ENCODE results near the gene EIF4G3. TPM values are rescaled to one million over a fixed set of nuclear protein-coding genes. Genes with fewer than 3 reads are reported as not detected.

The EIF4G3 gene
- total and polyA plus RNA-seq, 9 of the 15 experiments (the other 6 are each of a cell fraction or from before 2014, with no cell fraction given), result 6.7 to 40.5 (median 32.1) TPM

DNA sequence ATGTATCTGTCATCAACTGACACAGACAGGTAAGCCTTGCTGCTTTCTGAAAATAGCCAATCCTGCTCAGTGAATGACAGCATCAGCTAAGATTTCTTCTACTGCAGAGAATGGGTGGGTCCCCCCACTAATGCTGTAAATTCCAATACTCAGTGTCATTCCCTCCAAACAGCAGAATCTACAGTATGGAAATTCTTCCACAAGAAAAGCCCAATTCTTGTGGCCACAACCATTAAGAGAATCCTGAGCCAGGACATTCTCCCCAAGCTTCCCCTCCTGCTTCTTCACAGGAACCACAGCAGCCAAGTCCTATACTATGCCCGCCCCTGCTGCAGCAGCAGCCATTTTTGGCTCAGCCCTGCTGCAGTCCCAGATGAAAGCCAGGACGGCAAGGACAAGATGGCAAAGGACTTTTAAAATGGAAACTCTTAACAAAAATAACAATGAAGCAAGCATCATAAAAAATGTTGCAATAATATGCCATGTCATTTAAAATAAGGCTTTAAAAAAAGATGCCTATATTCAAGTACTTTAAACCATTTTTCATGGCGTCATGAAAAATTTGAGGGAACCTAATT, 26.8 kb downstream of the EIF4G3 start:
- in situ Hi-C loops (cut with MboI) (no loop called here), intact Hi-C loops (cut with micrococcal nuclease) (no loop called here)
- no peak overlapping the region for H3K4me2 ChIP-seq (ENCODE audit: insufficient read depth, low read length)
- H3K27me3 ChIP-seq (ENCODE audit: control insufficient read depth in 2 of 2, insufficient read depth in 2 of 2, low read length in 2 of 2), result no peaks in the 10 kb centered on the region
- WGBS (ENCODE audit: insufficient coverage, low coverage, missing lambda C conversion rate), result 93% methylated on average over 3 of the region's 3 CpGs
- H3K9me3 ChIP-seq (replicated peaks; ENCODE audit: control insufficient read depth, insufficient read depth, low read depth, low read length), result no peaks in the 10 kb centered on the region
- no TSS peak for BruUV-seq (replicated peaks)
- no peak overlapping the region for H2AFZ ChIP-seq (ENCODE audit: low read depth, low read length)
- no peak overlapping the region for H3K27ac ChIP-seq (ENCODE audit: extremely low read depth, low read depth, low read length)
- peaks cover 10% of the 10 kb centered on the region; the same call in 2 of the 3 replicates for H3K79me2 ChIP-seq (ENCODE audit: control insufficient read depth, insufficient read depth, low read length)
- H3K9me1 ChIP-seq (ENCODE audit: control insufficient read depth, insufficient read depth, low read length), result no peaks in the 10 kb centered on the region
- TF ChIP-seq CEBPB (tag; IDR thresholded peaks at IDR 0.05), result peak; percentile 63
- no peak for TF ChIP-seq POU5F1 (IDR thresholded peaks at IDR 0.05; ENCODE audit: borderline replicate concordance, low read depth, low read length, partially characterized antibody)
- no peak for TF ChIP-seq CEBPG (CRISPR knock-in tag; IDR thresholded peaks at IDR 0.05)
- peak in 1 of 2 experiments; percentile 47; a peak in 2 of 4 replicates for TF ChIP-seq CEBPG (tag; conservative IDR thresholded peaks at IDR 0.05 in 1 of 2, IDR thresholded peaks at IDR 0.05 in 1 of 2)
- no peak for TF ChIP-seq SLC30A9 (CRISPR knock-in tag; IDR thresholded peaks at IDR 0.05)
- TF ChIP-seq YY1 (IDR thresholded peaks at IDR 0.05; ENCODE audit: borderline replicate concordance in 1 of 3, control insufficient read depth in 1 of 3, extremely low read depth in 1 of 3, insufficient read depth in 3 of 3, insufficient read length in 1 of 3, insufficient replicate concordance in 2 of 3, low read depth in 1 of 3, low read length in 2 of 3), result peak in 1 of 3 experiments; percentile 38
- TF ChIP-seq MEIS2 (IDR thresholded peaks at IDR 0.05; ENCODE audit: partially characterized antibody), result no peak
- TF ChIP-seq NCOA1 (IDR thresholded peaks at IDR 0.05; ENCODE audit: low read depth), result no peak
- 0 out of 2 replicates have a peak, but pooled peaks have one; percentile 9 for TF ChIP-seq MAFG (tag; conservative IDR thresholded peaks at IDR 0.05)
- TF ChIP-seq PPARD (CRISPR knock-in tag; IDR thresholded peaks at IDR 0.05), result no peak
- no peak for TF ChIP-seq ZNF699 (CRISPR knock-in tag; IDR thresholded peaks at IDR 0.05; ENCODE audit: insufficient replicate concordance)
- DNase-seq (ENCODE audit: extremely low read depth in 1 of 4, low spot score in 3 of 4), result no peak
- no peak overlapping the region for H3K4me3 ChIP-seq
- FAIRE-seq, result no peak
- ChIA-PET CTCF (ENCODE audit: low intra/inter-chr PET ratio) (no interaction called here), POLR2A (interaction anchor here (1.1 kb wide), 2 partner anchors 9 to 22 kb away, joined by 4 to 7 read pairs; no protein-coding TSS in a partner anchor)
- peak; percentile 42; the same call in 1 of the 3 replicates for ATAC-seq
- H3K36me3 ChIP-seq (ENCODE audit: control insufficient read depth, insufficient read depth, low read length), result peaks cover 21% of the 10 kb centered on the region; the same call in 2 of the 3 replicates
- H3K4me1 ChIP-seq (replicated peaks in 1 of 2; ENCODE audit: control insufficient read depth in 2 of 2, insufficient read depth in 2 of 2, low read length in 2 of 2), result no peaks in the 10 kb centered on the region; a peak in 1 of 5 replicates
- no peak overlapping the region for H3K9ac ChIP-seq (ENCODE audit: insufficient read depth in 1 of 2, low read depth in 2 of 2, low read length in 2 of 2)
- no peaks in the 10 kb centered on the region for H4K20me1 ChIP-seq (replicated peaks; ENCODE audit: control insufficient read depth, insufficient read depth, low read length)

All from K562 (cell line).